BJ (cell line): ENCODE measurements around the gene GULP1. TPM values are rescaled to one million over a fixed set of nuclear protein-coding genes. Genes with fewer than 3 reads are reported as not detected.

Source experiments
- CTCF ChIA-PET: fragments of 350-600 bp; formaldehyde crosslinking; extraction: SDS; loops from one replicate; lab custom pipeline; 2021; ENCODE audit warnings: antibody characterized with exemption, inconsistent platforms; lab: Yijun Ruan, JAX
- POLR2A ChIA-PET: fragments of 300-600 bp; sonication (Branson Sonifier 250); formaldehyde crosslinking; extraction: SDS; loops from one replicate; lab custom pipeline; 2021; ENCODE audit warnings: antibody characterized with exemption; lab: Charles Lee
- DNase-seq: peaks from one replicate; pipeline ENCODE4 v3.0.0-alpha.2; 2011; ENCODE audit warnings: low read depth
- H3K27me3 ChIP-seq: 2 replicates; pipeline ENCODE4 v1.6.0; 2011; ENCODE audit warnings: low read length; ENCODE audit not compliant: control insufficient read depth, insufficient read depth
- H3K36me3 ChIP-seq: 2 replicates; pipeline ENCODE4 v1.5.1; 2011; ENCODE audit warnings: low read length; ENCODE audit not compliant: control insufficient read depth, insufficient read depth
- H3K4me3 ChIP-seq: 2 replicates; pipeline ENCODE4 v1.5.1; 2011; ENCODE audit warnings: low read depth, mild to moderate bottlenecking, control low read depth, low read length
- polyA plus RNA-seq: library from polyadenylated mRNA; depleted of rRNA; stranded (reverse); fragments of >200 nt; gene quantifications from 2 replicates; pipeline ENCODE4 v1.2.3, GENCODE V29; 2011
- TF ChIP-seq, protein P1 (sequence below): IDR thresholded peaks from 2 replicates; pipeline ENCODE4 v1.5.1; 2011; ENCODE audit warnings: low read depth, mild to moderate bottlenecking, control low read depth, inconsistent platforms, low read length, moderate library complexity; ENCODE audit not compliant: insufficient read depth

Gene GULP1
- polyA plus RNA-seq, 1 experiment: 31.0 TPM

DNA sequence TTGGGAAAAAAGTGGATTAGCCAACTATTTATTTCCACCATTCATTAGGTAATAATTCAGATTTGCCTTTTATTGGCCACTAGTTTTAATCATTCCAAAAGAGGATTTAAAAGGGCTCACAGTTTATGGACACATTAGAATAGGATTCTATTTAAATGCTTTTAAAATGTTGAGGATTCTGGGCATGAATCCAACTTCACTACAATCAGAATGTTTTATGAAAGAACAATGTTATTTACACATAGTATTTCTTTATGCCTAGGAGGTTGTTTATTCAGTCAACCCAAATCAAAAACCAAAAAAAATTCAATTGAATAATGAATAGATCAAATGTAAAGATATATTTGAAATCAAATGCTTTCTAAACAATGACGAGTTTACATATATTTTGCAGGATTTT is 232.2 kb downstream of the GULP1 start:
- TF ChIP-seq, protein P1, sequence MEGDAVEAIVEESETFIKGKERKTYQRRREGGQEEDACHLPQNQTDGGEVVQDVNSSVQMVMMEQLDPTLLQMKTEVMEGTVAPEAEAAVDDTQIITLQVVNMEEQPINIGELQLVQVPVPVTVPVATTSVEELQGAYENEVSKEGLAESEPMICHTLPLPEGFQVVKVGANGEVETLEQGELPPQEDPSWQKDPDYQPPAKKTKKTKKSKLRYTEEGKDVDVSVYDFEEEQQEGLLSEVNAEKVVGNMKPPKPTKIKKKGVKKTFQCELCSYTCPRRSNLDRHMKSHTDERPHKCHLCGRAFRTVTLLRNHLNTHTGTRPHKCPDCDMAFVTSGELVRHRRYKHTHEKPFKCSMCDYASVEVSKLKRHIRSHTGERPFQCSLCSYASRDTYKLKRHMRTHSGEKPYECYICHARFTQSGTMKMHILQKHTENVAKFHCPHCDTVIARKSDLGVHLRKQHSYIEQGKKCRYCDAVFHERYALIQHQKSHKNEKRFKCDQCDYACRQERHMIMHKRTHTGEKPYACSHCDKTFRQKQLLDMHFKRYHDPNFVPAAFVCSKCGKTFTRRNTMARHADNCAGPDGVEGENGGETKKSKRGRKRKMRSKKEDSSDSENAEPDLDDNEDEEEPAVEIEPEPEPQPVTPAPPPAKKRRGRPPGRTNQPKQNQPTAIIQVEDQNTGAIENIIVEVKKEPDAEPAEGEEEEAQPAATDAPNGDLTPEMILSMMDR: no peak
- no peak overlapping the region for H3K4me3 ChIP-seq
- no peaks in the 10 kb centered on the region for H3K36me3 ChIP-seq
- POLR2A ChIA-PET: no interaction called here
- CTCF ChIA-PET: interaction anchor here (0.6 to 6.8 kb wide), 7 partner anchors 452 to 1024 kb away, joined by 3 to 51 read pairs (median 4); no protein-coding TSS in a partner anchor
- DNase-seq: no peak
- no peaks in the 10 kb centered on the region for H3K27me3 ChIP-seq

DNA sequence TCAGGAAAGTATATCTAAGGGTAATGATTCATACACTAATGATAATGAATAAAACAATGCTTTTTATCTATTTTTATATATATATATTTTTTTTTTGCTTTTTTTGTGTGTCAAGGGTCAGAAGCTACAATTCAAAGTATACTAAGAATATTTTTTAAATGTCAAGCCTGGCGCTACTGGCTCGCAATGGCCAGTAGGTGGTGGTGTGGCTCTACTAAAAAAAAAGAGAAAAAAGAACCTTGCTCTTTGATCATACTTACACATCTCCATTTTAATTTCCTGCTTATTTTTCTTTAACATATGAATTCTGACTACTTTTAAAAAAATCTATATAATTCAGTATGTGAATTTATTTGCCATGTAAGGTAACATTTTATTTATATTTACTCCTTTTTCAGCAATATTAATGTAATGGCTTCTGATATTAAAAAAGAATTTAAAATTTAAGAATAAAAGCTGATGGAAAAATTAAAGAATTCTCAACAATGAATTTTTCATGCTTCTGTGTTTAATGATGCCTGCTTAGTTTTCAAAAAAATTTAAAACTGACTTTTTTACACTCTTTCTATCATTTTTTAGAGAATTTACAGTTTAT is 232.9 kb downstream of the GULP1 start:
- POLR2A ChIA-PET: interaction anchor here (0.6 to 0.7 kb wide), 2 partner anchors 95 to 888 kb away, joined by 3 to 6 read pairs; no protein-coding TSS in a partner anchor
- no peaks in the 10 kb centered on the region for H3K27me3 ChIP-seq
- H3K4me3 ChIP-seq: no peak overlapping the region
- TF ChIP-seq, protein P1: peak; percentile 64
- H3K36me3 ChIP-seq: no peaks in the 10 kb centered on the region
- no peak for DNase-seq
- CTCF ChIA-PET: interaction anchor here (0.6 to 6.8 kb wide), 11 partner anchors 165 to 1025 kb away, joined by 3 to 51 read pairs (median 4); no protein-coding TSS in a partner anchor

DNA sequence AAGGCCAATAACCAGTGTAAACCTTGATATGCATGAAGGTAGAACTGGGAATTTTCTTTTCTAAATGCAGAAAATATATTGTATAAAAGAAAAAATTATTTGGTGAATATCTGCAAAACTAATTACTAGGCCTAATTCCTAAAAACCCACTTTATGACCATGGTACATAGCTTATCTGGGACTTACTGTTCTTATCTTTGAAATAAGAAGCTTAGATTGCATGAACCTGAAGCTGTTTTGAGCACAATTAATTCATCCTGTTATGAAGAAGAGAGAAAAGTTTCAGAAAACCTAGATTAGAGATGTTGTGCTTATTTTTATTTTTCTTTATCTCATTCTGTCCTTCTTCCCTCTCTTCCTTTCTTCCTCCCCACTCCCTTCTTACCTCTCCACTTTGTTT is 235.0 kb downstream of the GULP1 start:
- CTCF ChIA-PET: interaction anchor here (1.2 to 6.8 kb wide), 6 partner anchors 450 to 886 kb away, joined by 4 to 51 read pairs (median 4); partner anchors contain the start of gene COL5A2
- TF ChIP-seq, protein P1: no peak
- Histone ChIP-seq H3K4me3 (no peak overlapping the region), H3K36me3 (no peaks in the 10 kb centered on the region; the same call in 1 of the 2 replicates), H3K27me3 (no peaks in the 10 kb centered on the region)
- no peak for DNase-seq
- POLR2A ChIA-PET: no interaction called here

DNA sequence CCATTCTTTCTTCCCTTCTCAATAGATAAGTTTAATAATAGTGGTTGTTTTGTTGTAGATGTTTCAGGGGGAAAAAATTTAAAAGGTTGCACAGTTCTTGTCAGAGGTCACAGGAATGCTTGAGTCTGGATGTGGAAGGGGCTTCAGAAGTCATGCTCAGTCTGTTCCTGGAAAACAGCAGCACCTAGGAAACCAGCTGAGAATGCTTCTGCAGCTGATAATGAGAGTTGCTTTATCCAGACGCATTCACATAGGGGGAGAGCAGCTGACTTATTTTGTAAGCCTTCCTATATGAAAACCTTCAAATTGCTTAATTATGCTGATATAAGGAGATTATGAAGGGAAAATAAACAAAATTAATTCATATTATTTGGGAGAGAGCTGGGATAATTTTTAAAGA is 235.5 kb downstream of the GULP1 start:
- no peak for DNase-seq
- CTCF ChIA-PET: interaction anchor here (0.9 to 6.8 kb wide), 7 partner anchors 449 to 885 kb away, joined by 3 to 51 read pairs (median 4); partner anchors contain the start of gene COL5A2
- H3K27me3 ChIP-seq: no peaks in the 10 kb centered on the region
- TF ChIP-seq, protein P1: no peak
- H3K36me3 ChIP-seq: no peaks in the 10 kb centered on the region; the same call in 1 of the 2 replicates
- POLR2A ChIA-PET: no interaction called here
- H3K4me3 ChIP-seq: no peak overlapping the region

DNA sequence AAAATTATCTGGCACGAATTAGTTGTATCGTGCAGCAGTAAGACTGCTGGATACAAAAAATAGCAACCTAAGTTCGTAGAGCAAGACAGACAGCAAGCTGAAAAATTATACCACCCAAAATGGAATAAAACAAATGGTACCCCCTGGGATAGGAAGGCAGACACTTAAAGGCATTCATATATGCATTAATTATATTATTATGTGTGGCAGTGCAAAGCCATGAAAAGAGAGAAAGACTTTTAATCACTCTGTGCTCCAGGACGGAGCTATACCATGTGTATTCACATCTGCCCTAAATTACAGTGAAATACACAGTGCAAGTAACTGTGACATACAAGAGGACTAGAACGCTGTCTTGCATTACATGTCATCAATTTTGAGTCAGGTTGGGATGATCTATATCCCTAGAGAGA is 235.9 kb downstream of the GULP1 start:
- TF ChIP-seq, protein P1: no peak
- Histone ChIP-seq H3K36me3 (no peaks in the 10 kb centered on the region; the same call in 1 of the 2 replicates), H3K4me3 (no peak overlapping the region), H3K27me3 (no peaks in the 10 kb centered on the region)
- POLR2A ChIA-PET: no interaction called here
- CTCF ChIA-PET: interaction anchor here (0.9 to 6.8 kb wide), 7 partner anchors 449 to 885 kb away, joined by 3 to 51 read pairs (median 4); partner anchors contain the start of gene COL5A2
- no peak for DNase-seq
